HG03521 (cell line): ENCODE measurements around the gene ABTB2.
"Not testable (repeated sequence)": the region's sequence is repeated elsewhere in the genome, so short reads cannot be mapped to it uniquely, and the experiment has no call there.

ENCODE experiments used
- ATAC-seq: cut with Tn5 transposase; IDR thresholded peaks from one replicate; pipeline ENCODE4 v1.9.1; 2021; ENCODE audit warnings: mild to moderate bottlenecking, moderate library complexity; ENCODE audit not compliant: unreplicated experiment

The ABTB2 gene

DNA sequence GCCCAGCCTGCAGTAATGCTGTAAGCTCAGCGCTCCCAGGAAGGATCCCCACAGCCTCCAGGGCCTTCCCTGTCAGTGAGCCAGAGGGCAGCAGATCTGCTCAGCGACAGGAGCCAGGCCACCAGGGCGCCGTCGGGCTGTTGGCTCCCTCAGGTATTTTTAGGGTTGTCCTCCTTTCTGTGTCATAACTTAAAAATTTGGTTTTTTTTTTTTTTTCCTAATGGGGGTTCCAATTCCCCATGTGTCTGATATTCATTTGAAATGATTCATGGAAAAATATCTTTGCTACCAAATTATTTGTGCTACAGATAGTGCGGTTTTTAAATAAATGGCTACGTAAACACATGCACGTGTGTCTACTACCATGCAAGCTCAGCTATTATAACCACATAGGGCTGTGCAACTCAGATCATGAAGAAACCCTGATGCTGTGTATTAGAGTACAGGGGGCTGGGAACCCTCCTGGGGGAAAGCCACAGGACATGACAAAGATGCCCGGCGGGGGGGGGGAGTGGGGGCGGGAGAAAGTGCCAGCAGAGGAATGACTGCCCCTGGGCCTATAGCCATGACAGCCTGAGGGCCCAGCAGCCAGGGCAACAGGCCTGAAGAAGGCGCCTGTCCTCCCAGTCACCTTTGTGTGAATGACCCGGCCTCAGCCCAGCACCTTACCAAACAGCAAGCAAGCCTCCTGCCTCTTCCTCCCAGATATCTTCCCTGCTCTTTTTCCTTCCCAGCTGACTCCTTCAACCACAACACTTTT is 163.1 kb downstream of the ABTB2 start:
- ATAC-seq: no peak

DNA sequence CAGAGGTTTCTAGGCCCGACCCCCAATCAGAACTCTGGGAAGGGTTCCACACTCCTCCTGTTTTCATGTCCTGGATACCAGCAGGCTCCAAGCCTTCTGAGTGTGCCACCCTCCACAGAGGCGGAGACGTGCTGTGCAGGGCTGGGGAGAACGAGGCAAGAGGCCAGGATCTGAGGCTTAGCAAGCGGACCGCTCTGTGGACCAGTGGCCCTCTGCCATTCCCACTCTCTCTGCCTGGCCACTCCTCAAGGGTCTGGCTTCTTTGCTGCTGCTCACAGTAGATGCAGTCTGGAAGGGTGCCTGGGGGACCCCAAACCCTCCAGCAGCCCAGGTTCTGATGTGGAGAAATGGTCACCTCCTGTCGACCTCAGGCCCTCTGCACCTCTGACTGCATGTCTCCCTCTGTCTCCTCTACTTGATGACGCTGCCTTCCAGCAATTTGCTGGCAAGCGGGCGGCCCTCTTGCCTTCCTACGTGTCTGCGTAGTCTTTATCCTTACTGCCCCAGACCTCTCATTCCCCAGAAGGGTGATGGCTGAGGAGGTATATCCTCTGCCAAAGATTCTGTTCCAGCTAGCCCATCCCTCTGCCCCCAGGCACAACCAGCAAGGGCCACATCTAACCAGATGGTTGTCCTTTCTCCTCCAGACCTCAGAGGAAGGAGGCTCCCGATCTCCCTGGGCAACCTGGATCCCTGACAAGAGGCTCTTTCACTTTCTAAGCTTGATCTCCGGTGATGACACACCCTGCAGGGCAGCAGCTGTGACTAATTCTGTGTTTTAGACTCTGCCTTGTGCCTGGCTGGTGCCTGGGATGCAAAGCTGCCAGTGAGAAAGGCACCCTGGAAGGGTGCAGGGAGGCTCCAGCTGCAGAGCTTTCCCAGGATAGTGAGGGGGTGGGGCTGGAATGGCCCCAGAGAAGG is 165.1 kb downstream of the ABTB2 start:
- ATAC-seq: no peak

DNA sequence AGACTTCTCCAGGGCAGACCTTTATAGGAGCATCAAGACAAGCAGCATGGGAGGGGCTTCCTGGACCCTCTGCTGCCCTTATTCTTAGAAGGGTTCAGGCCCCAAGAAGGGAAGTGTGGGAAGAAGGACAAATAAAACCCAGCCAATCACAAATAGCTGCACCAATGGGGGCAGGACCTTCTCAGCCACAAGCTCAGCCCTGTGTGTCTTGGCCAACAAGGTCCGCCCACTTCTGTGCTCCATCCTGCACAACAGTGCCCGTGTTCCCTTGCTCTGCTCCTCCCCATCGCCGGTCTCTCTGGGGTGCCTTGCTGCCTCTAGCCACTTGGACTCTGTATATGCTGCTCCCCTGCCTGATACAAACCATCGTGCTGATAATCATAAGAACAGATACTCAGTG is 166.2 kb downstream of the ABTB2 start:
- ATAC-seq: no peak

DNA sequence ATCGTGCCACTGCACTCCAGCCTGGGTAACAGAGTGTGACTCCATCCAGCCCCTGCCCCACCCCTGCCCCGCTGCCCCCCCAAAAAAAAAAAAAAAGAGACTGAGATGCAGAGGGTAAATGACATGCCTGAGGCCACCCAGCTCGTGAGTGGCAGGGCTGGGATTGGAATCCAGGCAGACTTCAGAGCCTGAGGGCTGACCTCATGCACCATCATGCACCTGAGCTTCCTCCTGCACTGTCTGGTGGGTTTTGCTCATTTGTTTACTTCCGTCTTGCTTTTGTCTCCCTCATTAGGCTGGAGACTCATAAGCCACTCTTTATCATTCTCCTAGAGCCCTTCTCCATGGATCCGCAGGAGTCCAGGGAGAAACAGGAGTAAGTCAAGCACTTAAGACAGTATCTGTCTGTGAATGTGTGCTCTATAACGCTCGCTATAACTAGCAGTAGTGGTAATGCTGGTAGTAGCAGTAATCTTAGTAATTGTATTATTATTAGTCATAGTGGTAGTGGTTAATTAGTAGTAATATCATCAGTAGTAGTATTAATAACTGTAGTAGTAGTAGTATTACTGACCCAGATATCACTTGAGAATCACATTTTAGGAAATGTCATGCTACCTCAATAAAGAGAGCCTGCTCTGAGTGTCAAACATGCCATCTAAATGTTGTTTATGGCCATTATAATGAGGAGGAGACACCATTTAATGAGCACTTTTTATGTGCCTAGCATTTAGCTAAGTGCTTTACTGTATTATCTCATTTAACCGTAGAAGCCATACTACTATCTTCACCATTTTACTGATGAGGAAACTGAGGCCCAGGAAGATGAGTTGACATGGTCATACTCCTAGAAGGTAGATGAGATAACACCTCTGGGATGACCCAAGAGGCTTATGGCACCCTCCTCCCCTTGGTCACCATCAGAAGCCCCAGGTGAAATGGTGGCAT is 167.3 kb downstream of the ABTB2 start:
- ATAC-seq: no peak

DNA sequence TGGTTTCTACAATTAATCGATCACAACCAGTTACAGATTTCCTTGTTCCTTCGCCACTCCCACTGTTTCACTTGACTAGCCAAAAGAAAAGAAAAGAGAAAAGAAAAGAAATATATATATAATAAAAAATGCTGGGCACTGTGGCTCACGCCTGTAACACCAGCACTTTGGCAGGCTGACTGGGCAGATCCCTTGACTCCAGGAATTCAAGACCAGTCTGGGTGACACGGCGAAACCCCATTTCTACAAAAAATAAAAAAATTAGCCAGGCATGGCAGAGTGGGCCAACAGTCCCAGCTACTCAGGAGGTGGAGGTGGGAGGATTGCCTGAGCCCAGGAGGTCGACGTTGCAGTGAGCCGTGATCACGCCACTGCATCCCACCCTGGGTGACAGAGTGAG is 168.6 kb downstream of the ABTB2 start:
- no peak for ATAC-seq

DNA sequence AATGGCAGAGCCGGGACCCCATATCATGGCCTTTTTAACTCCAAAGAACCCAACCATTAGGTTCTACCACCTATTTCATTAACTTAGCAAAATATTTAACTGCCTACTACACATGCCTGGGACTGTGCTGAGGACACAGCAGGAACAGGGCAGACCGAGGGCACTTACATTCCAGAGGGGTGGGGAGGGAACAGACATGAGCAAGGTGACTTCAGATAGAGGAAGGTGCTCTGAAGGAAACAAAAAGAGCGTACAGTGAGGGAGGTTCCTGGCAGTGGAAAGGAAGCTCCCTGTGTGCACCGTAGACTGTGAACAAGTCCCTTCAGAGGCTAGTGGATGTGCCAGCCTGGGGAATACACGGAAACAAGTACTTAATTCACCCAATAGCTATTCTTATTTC is 169.6 kb downstream of the ABTB2 start:
- no peak for ATAC-seq

DNA sequence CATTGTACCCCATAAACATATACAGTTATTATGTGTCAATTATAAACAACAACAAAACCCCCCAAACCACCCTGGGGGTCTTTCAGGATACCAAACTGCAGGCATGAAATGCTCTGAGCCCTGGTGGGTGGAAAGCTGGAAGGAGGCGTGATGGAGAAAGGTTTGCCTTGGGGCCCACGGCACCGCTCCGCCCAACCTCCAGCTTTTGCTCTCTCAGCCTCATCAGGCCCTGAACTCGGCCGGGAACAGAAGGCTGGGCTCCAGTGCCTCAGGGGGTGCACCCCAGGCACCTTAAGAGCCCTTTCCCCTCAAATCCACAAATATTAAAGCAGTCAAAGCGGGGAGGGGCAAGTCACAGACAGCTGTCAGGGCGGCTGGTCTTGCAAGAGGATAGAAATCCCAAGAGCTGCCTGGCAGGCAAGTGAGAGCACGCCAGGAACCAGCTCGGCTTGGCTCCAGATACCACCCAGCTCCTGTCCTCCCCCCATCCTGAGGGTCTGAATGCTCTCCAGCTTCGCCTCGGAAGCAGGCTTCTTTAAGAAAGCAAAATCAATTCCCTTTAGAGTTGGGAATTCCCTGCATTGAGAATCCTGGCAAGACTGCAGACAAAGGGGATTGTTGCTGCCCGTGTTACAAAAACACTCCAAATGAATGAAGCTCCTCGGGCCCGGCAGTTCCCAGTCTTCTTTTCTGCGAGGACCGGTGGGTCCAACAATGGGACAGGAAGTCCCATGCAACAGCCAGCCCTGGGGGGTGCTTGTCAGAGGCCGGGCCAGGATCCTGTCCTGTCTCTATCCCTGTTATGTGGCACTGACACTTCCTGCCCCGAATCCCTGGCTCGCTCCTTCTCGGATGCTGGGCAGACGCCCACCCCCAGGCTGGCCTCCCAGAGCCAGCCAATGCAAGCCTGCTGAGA is 171.6 kb downstream of the ABTB2 start:
- no peak for ATAC-seq

DNA sequence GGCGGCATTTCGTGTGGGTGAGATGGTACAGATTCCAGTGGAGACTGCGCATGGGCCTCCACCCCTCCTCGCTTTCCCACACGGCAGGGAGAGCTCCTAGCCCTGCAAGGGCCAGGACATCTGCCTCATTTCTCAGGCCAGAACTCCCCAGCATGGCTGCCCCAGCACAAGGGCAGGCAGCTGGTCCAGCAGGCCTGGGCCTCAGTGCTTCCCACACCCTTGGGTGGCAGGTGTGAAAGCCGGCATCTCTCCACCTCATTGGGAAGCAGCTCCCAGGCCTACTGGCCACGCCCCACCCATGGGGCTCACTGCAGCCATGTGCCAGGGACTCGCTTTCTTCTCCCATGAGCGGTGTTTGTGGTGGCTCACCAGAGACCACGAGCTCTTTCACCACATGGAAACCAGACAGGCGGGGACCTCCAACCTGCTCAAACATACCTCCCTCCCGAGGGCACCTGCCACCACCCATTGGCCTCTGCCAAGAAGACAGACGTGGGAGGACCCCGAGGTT is 173.2 kb downstream of the ABTB2 start:
- ATAC-seq: no peak

DNA sequence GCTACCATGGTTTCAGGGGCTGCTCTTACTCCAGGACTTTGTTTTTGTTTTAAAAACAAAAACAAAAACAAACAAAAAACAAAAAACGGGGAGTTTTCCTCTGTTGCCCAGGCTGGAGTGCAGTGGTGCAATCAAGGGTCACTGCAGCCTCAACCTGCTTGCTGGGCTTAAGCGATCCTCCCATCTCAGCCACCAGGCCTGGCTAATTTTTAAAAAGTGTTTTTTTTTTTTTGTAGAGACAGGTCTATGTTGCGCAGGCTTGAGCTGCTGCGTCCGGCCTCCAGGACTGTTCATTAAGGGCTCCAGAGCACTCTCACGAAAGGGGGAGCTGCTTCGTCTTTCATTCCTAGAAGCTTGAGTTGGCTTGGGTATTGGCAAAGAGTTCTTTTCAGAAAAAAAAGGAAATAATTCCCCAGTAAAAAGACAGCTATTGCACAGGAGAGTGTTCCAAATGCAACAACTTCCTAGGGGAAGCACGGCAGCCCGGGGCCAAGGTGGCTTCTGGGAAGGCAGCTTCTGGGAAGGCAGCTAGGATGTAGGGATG is 173.9 kb downstream of the ABTB2 start:
- ATAC-seq: no peak

DNA sequence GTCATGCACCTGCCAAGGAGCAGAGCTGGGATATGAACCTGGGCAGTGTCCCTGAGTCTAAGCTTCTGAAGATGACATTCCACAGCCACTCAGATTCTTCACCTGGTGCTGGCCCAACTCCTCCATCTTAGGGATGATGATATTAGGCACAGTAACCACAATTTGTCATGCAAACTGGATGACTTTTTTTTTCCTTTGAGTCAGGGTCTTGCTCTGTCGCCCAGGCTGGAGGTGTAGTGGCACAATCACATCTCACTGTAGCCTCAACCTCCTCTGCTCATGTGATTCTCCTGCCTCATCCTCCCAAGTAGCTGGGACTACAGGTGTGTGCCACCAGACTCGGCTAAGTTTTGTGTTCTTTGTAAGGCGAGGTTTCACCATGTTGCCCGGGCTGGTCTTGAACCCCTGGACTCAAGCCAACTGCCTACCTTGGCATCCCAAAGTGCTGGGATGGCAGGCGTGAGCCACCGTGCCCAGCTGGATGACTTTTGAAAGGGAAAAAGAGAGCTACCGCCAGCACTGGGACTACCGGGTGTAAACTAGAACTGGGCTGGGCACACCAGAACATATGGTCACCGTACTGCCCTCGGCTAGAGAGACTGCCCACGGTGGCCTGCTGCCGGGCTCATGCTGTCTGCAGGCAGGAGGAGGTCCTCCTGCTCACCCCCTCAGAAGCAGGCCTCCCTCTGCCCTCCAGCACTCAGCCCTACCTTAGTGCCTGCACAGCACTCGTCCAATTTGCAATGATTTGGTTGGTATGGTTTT is 174.7 kb downstream of the ABTB2 start:
- no peak for ATAC-seq

DNA sequence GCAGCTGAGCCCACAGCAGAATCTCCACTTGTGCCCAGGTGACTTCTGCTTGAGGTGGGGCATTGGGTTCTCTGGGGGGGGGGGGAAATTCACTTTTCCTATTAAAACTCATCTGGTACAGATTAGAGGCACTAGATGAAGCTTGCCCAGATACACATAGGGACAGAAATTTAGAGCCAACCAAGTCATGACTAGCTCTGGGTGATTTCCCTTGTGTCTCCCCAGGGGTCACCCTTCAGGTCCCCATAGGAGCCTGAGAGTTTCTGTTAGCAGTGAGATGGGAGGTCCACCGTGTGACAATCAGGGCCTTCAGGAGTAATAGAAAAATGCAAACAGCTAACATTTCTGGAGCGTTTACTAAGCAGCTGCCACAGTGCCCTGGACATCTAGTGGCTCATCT is 175.4 kb downstream of the ABTB2 start:
- no peak for ATAC-seq

DNA sequence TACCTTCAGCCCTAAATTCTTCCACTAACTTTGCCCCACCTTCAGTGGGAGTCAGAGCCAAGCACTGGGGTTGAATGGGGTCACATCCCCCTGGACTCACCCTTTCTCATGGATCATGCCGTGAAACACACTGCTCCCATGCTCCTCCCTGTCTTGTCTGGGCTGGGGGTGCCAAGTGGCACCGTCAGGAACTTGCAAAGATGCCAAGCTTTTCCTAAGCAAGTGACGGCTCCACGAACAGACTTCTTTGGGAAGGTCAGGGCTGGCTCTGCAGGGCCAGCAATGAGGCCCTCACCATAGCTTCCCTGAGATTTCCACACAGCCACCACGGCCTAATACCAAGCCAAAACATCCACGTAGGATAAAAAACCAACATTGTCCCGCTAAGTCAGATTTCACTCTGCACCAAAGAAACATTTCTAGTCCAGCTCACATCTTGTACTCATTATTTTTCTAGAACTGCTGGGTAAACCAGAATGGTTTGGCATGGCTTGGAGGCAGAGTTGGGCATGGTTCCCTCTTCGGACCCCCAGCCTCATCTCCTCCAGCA is 175.9 kb downstream of the ABTB2 start:
- ATAC-seq: no peak

DNA sequence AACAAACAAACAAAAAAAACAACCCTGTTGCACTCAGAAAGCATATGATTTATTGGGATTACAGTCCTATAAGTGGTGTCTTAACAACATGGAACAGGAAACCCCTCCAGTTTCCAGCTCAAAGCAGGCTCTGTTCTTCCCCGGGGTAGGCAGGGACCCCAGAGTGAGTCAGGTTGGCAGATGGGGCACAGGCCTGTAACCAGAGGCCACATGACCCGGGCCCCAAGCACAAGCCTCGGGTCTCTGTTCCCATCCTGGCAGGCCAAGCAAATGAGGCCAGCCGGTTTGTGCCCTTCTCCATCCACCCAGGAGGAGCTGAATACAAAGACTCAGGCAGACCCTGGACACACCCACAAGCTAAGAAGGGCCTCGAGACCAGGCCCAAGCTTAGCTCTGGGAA is 176.6 kb downstream of the ABTB2 start:
- ATAC-seq: no peak

DNA sequence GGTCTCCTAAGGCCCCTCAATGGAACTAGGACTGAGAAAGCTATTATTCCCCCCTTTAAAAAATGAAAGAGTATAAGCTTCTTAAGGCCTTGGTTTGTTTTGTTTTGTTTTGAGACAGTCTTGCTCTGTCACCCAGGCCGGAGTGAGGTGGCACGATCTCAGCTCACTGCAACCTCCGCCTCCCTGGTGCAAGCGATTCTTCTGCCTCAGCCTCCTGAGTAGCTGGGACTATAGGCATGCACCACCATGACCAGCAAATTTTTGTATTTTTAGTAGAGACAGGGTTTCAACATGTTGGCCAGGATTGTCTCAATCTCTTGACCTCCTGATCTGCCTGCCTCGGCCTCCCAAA is 177.0 kb downstream of the ABTB2 start:
- not testable (repeated sequence) for ATAC-seq

DNA sequence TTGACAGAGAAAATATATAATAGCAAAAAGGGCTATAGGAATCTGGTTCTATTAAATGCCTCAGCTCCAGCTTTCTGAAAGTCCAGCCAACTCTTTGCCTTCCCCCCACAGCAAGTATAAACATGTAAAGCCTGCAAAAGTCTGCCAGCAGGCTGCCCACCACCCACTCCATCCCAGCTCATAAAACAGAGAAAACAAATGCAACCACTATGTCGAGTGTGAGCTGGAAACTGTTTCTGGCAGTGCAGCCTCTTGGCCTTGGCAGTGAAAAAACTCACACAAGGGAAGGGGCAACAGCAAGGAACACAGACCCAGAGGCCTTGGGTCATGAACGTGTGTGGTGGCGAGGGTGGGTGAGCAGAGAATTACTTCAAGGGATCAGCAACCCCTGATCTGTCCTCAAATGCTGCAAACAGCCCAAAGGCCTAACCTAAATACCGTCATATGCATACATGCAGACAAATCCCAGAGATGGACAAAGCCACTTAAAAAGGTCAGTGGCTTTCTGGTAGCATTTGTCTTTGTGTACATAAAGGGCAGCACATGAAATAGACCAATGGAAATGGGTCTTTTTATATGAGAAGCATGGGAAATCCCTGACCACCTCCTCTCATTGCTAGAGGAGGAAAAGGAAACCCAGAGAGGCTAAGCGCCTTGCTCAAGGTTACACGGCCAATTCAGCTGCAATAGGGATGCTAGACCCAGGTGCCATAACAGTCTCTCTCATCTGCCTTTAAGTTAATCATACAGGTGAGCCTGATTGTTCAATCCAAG is 177.6 kb downstream of the ABTB2 start:
- no peak for ATAC-seq

DNA sequence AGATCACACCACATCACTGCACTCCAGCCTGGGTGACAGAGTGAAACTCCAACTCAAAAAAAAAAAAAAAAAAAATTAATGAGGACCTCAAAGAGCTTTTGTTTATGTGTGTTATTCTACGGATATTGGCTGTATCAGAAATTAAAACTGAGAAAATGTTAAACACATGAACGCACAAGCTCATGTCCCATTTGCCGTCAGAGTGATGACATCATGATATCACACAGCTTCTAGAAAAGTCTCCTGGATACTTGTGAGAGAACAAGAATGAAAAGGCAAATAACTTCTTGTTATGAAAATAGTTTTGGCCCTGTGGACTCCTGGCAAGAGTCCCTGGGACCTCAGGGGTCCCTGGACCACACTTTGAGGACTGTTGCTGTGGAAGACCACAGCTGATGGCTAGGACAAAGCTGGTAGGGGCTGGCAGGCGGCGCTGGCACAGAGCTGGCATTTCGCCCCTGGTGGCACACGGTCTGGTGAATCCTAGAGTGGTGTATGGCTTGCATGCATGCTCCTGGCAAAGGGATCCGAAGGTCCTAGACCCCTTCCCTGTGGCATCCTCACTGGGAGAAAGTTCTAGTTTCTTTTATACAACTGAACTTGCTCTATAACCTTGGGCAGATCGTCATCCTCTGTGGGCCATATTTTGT is 178.7 kb downstream of the ABTB2 start:
- ATAC-seq: no peak

DNA sequence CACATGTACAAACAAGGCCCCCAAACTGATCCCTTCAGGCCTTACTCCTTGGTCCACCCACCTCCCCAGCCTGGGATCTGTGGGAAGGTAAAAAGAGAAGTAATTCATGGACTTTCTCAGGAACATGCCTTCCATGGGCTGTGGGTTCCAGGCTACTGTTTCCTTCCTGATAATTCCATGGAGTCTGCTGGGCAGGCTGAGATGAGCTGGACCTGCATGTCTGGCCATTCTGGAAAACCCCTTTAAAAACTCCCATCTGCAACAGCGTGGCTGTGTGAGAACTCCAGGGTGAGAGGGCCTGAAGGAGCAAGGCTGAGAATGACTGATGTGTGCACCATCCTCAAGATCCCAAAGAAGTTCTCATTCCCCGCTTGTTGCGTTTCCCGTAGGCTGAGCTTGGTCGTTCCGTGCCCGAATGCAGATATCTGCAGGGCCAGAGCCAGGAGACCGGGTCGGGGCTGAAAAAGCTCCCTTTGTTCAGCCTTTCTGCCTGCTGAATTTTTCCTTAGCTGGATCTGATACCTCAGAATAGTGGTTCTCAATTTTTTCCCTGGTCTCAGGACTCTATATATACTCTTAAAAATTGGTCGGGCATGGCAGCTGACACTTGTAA is 179.5 kb downstream of the ABTB2 start:
- no peak for ATAC-seq
